ENCODE measurements around the gene MINDY1. TPM values are rescaled to one million over a fixed set of nuclear protein-coding genes. Genes with fewer than 3 reads are reported as not detected.

Gene MINDY1
- total and polyA plus RNA-seq, 11 donors: 18.5 to 98.4 (median 54.0) TPM

- DNase-seq: no peak
- H3K27me3 ChIP-seq: no peaks in the 10 kb centered on the region
- WGBS, 4 donors: 91 to 96% (median 95%) methylated on average over 3 of the region's 3 CpGs
- H3K4me3 ChIP-seq: no peak overlapping the region
- H3K36me3 ChIP-seq: peaks cover 0 to 64% (median 57%) of the 10 kb centered on the region in 9 donors
- H3K4me1 ChIP-seq: peaks cover 6 to 68% (median 38%) of the 10 kb centered on the region in 12 donors
- no peak for ATAC-seq
- intact Hi-C loops (cut with DNase I): no loop called here
- TF ChIP-seq CTCF (IDR thresholded peaks at IDR 0.05) (no peak), POLR2A (IDR thresholded peaks at IDR 0.05) (no peak)
- no peaks in the 10 kb centered on the region for H3K9me3 ChIP-seq
- no peak overlapping the region for H3K27ac ChIP-seq
Measured at GRCh38 chr1:151000408-151000807, 6.3 kb downstream of the MINDY1 start.

GRCh38 chr1:150999926-151000325 is 6.8 kb downstream of the MINDY1 start:
- TF ChIP-seq CTCF (IDR thresholded peaks at IDR 0.05) (no peak), POLR2A (IDR thresholded peaks at IDR 0.05) (no peak)
- Histone ChIP-seq H3K27ac (no peak overlapping the region), H3K9me3 (no peaks in the 10 kb centered on the region), H3K4me1 (peaks cover 6 to 65% (median 35%) of the 10 kb centered on the region in 12 donors), H3K36me3 (peaks cover 0 to 68% (median 57%) of the 10 kb centered on the region in 9 donors), H3K27me3 (no peaks in the 10 kb centered on the region), H3K4me3 (no peak overlapping the region)
- 86 to 95% (median 91%) methylated on average over 2 of the region's 2 CpGs for WGBS, 4 donors
- intact Hi-C loops (cut with DNase I): no loop called here
- DNase-seq (no peak), ATAC-seq (no peak)

DNA sequence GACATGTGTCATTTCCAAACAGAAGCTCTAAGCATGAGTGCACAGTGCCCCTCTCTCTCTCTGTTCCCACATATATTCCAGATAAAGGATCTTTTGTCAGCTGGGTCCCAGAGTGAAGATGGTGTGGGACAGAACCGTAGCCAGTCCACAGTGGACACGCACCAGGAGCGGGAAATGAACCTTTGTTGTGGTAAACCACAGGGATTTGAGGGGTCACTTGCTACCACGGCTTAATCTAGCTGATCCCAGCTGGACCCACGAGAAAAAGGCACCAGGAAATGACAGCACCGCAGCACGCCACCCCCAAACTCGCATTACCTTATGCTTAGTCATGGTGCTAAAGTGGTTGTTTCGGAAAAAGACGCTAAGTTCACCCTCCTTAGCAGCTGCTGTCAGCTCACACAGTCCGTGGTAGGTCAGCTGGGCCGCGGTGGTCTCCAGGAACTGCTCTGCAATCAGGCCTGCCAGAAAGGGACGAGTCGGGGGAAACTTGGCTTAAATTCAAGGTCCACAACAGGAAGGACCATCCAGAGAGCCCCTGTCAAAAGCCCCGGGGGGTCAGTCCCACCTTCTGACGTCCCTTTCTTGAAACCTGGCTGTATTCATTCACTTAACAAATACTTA is 7.5 kb downstream of the MINDY1 start:
- Histone ChIP-seq H3K27ac (peak overlapping the region in 1 of 12 donors; percentile 11), H3K36me3 (peaks cover 0 to 68% (median 57%) of the 10 kb centered on the region in 9 donors), H3K9me3 (no peaks in the 10 kb centered on the region), H3K27me3 (no peaks in the 10 kb centered on the region), H3K4me3 (no peak overlapping the region), H3K4me1 (peaks cover 3 to 58% (median 28%) of the 10 kb centered on the region in 12 donors)
- ATAC-seq: no peak
- 71 to 78% (median 76%) methylated on average over 17 of the region's 17 CpGs for WGBS, 4 donors
- intact Hi-C loops (cut with DNase I): no loop called here
- DNase-seq: no peak
- no peak for TF ChIP-seq CTCF (IDR thresholded peaks at IDR 0.05)
- TF ChIP-seq POLR2A (IDR thresholded peaks at IDR 0.05): no peak

DNA sequence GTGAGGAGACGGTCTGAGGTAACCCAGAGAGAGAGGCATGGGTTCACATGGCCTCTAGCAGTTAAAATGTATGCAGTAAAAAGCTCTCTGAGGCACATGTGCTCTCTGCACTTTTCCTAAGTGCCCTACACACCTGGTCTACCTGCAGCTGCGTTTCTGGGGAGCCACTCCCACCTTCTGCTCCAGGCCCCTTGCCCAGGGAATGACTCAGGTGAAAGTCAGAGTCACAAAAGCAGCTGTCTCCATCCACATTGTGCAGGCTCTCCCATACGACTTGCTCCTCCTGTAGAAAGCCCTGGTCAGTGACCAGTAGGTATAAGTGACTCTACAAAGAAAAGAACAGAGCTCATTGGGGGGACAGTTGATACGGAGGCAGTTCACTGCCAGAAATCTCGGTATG is 8.8 kb downstream of the MINDY1 start:
- no peaks in the 10 kb centered on the region for H3K9me3 ChIP-seq
- intact Hi-C loops (cut with DNase I): loop anchor here in 1 of 10 donors (2.0 kb wide), 1 partner anchor 17 kb away; no protein-coding TSS in a partner anchor
- H3K36me3 ChIP-seq: peaks cover 0 to 68% (median 57%) of the 10 kb centered on the region in 9 donors
- H3K27me3 ChIP-seq: no peaks in the 10 kb centered on the region
- no peak for TF ChIP-seq POLR2A (IDR thresholded peaks at IDR 0.05)
- no peak for TF ChIP-seq CTCF (IDR thresholded peaks at IDR 0.05)
- DNase-seq: no peak
- peaks cover 0 to 45% (median 16%) of the 10 kb centered on the region in 12 donors for H3K4me1 ChIP-seq
- no peak overlapping the region for H3K4me3 ChIP-seq
- H3K27ac ChIP-seq: no peak overlapping the region
- 55 to 81% (median 60%) methylated on average over 5 of the region's 5 CpGs for WGBS, 4 donors
- no peak for ATAC-seq
